Effector memory CD4-positive, alpha-beta T cell (primary cell): ENCODE measurements around the gene ITFG1.

Experiments used
- DNase-seq, 3 donors: peaks; one replicate each; pipeline ENCODE4 v3.0.0-alpha.2; 2020
- H3K27ac ChIP-seq: 2 replicates; pipeline ENCODE4 v1.7.0; 2013; ENCODE audit warnings: mild to moderate bottlenecking, low read length, moderate library complexity; ENCODE audit not compliant: insufficient read depth, poor library complexity, severe bottlenecking
- H3K27me3 ChIP-seq: replicated peaks from 2 replicates; pipeline ENCODE4 v1.7.0; 2013; ENCODE audit warnings: mild to moderate bottlenecking, low read length; ENCODE audit not compliant: insufficient read depth, control insufficient read depth, poor library complexity, severe bottlenecking
- H3K36me3 ChIP-seq: 2 replicates; pipeline ENCODE4 v1.7.0; 2013; ENCODE audit warnings: mild to moderate bottlenecking, low read length, moderate library complexity; ENCODE audit not compliant: control insufficient read depth, insufficient read depth
- H3K4me1 ChIP-seq: 2 replicates; pipeline ENCODE4 v1.7.0; 2013; ENCODE audit warnings: low read length, mild to moderate bottlenecking; ENCODE audit not compliant: control insufficient read depth, insufficient read depth, poor library complexity, severe bottlenecking
- H3K4me3 ChIP-seq: 2 replicates; pipeline ENCODE4 v1.7.0; 2013; ENCODE audit warnings: low read length, low read depth, mild to moderate bottlenecking; ENCODE audit not compliant: insufficient read depth, poor library complexity, severe bottlenecking
- H3K9me3 ChIP-seq: 2 replicates; pipeline ENCODE4 v1.7.0; 2013; ENCODE audit warnings: mild to moderate bottlenecking, low read length, moderate library complexity; ENCODE audit not compliant: control insufficient read depth
- total RNA-seq, 3 donors: gene quantifications; one replicate each; lab custom pipeline; 2026; lab: John Stamatoyannopoulos, UW

Gene ITFG1
- 28.8 to 31.0 (median 29.6) reads per million in 3 donors for total RNA-seq

- Histone ChIP-seq H3K4me1 (peaks cover 21% of the 10 kb centered on the region), H3K4me3 (peak within 1 kb of the TSS; percentile 71), H3K36me3 (no peaks in the 10 kb centered on the region)
These were observed at the start of gene ITFG1, which contains the start of gene PHKB for GRCh38 chr16:47460711-47461597. TSS of gene ITFG1 (minus strand) at chr16:47461063. CDS start at chr16:47461045, 18 bp downstream. TSS of gene PHKB (plus strand) at chr16:47461331. CDS start at chr16:47461351, 20 bp downstream.

GRCh38 chr16:47507701-47508100 is 46.8 kb upstream of the ITFG1 start:
- Histone ChIP-seq H3K4me3 (no peak overlapping the region), H3K4me1 (no peaks in the 10 kb centered on the region), H3K27me3 (no peaks in the 10 kb centered on the region), H3K27ac (no peak overlapping the region), H3K9me3 (no peaks in the 10 kb centered on the region), H3K36me3 (peaks cover 38% of the 10 kb centered on the region)
- DNase-seq, result no peak

More at GRCh38 chr16:47460711-47461597, at the start of gene ITFG1, which contains the start of gene PHKB:
- DNase-seq, result peak; percentile 88 to 95 (median 92)
- Histone ChIP-seq H3K27ac (peak within 1 kb of the TSS; percentile 74), H3K9me3 (no peaks in the 10 kb centered on the region), H3K27me3 (no peaks in the 10 kb centered on the region)

GRCh38 chr16:47506800-47507199 is 45.9 kb upstream of the ITFG1 start:
- Histone ChIP-seq H3K4me1 (no peaks in the 10 kb centered on the region), H3K27me3 (no peaks in the 10 kb centered on the region), H3K4me3 (no peak overlapping the region), H3K9me3 (no peaks in the 10 kb centered on the region), H3K27ac (no peak overlapping the region), H3K36me3 (peaks cover 43% of the 10 kb centered on the region)
- no peak for DNase-seq

GRCh38 chr16:47504599-47504998 is 43.7 kb upstream of the ITFG1 start:
- no peak overlapping the region for H3K27ac ChIP-seq
- H3K9me3 ChIP-seq, result no peaks in the 10 kb centered on the region
- no peaks in the 10 kb centered on the region for H3K4me1 ChIP-seq
- DNase-seq, result no peak
- H3K27me3 ChIP-seq, result no peaks in the 10 kb centered on the region
- no peak overlapping the region for H3K4me3 ChIP-seq
- H3K36me3 ChIP-seq, result peaks cover 52% of the 10 kb centered on the region

GRCh38 chr16:47503936-47504335 is 43.1 kb upstream of the ITFG1 start:
- H3K9me3 ChIP-seq, result no peaks in the 10 kb centered on the region
- no peaks in the 10 kb centered on the region for H3K27me3 ChIP-seq
- no peak overlapping the region for H3K4me3 ChIP-seq
- no peak overlapping the region for H3K27ac ChIP-seq
- H3K36me3 ChIP-seq, result peaks cover 58% of the 10 kb centered on the region
- DNase-seq, result no peak
- H3K4me1 ChIP-seq, result no peaks in the 10 kb centered on the region

- H3K4me1 ChIP-seq, result no peaks in the 10 kb centered on the region
- no peak for DNase-seq
- H3K9me3 ChIP-seq, result no peaks in the 10 kb centered on the region
- peaks cover 66% of the 10 kb centered on the region for H3K36me3 ChIP-seq
- no peaks in the 10 kb centered on the region for H3K27me3 ChIP-seq
- no peak overlapping the region for H3K27ac ChIP-seq
- H3K4me3 ChIP-seq, result no peak overlapping the region
These were observed 38.9 kb upstream of the ITFG1 start for GRCh38 chr16:47499700-47500264.

- Histone ChIP-seq H3K36me3 (peaks cover 61% of the 10 kb centered on the region), H3K4me3 (no peak overlapping the region), H3K27me3 (no peaks in the 10 kb centered on the region), H3K4me1 (no peaks in the 10 kb centered on the region), H3K27ac (no peak overlapping the region), H3K9me3 (no peaks in the 10 kb centered on the region)
- DNase-seq, result no peak
These were observed 38.3 kb upstream of the ITFG1 start for GRCh38 chr16:47499080-47499699.

- H3K27ac ChIP-seq, result no peak overlapping the region
- H3K9me3 ChIP-seq, result no peaks in the 10 kb centered on the region
- no peak for DNase-seq
- H3K36me3 ChIP-seq, result peaks cover 11% of the 10 kb centered on the region
- no peaks in the 10 kb centered on the region for H3K27me3 ChIP-seq
- no peak overlapping the region for H3K4me3 ChIP-seq
- no peaks in the 10 kb centered on the region for H3K4me1 ChIP-seq
These were observed 32.8 kb upstream of the ITFG1 start for GRCh38 chr16:47493381-47494337.
